ENCODE measurements around the gene ZYX. TPM values are rescaled to one million over a fixed set of nuclear protein-coding genes. Genes with fewer than 3 reads are reported as not detected.

Gene ZYX
- total RNA-seq, 2 experiments from 2014 or later = 189 TPM

- Mint-ChIP-seq H3K9me3 (no peaks in the 10 kb centered on the region), H3K36me3 (ENCODE audit: low read depth) (no peaks in the 10 kb centered on the region), H3K27me3 (peaks cover 3% of the 10 kb centered on the region), H3K4me3 (no peak overlapping the region), H3K4me1 (peaks cover 9% of the 10 kb centered on the region), H3K27ac (peak overlapping the region; percentile 42)
- DNase-seq = no peak
- CTCF ChIA-PET = interaction anchor here (1.0 to 1.1 kb wide), 2 partner anchors 11 to 19 kb away, joined by 3 to 7 read pairs; no protein-coding TSS in a partner anchor
- POLR2A ChIA-PET = no interaction called here
Observed at GRCh38 chr7:143426479-143427142, 45.5 kb downstream of the ZYX start.

- DNase-seq = no peak
- Mint-ChIP-seq H3K36me3 (ENCODE audit: low read depth) (no peaks in the 10 kb centered on the region), H3K4me1 (peaks cover 9% of the 10 kb centered on the region), H3K27ac (no peak overlapping the region), H3K4me3 (no peak overlapping the region), H3K9me3 (no peaks in the 10 kb centered on the region), H3K27me3 (peaks cover 3% of the 10 kb centered on the region)
- ChIA-PET CTCF (no interaction called here), POLR2A (no interaction called here)
Observed at GRCh38 chr7:143429770-143430698, 48.9 kb downstream of the ZYX start.

GRCh38 chr7:143431109-143431508 is 50.0 kb downstream of the ZYX start:
- Mint-ChIP-seq H3K27ac (no peak overlapping the region), H3K27me3 (peaks cover 3% of the 10 kb centered on the region), H3K4me3 (no peak overlapping the region), H3K4me1 (peaks cover 8% of the 10 kb centered on the region), H3K9me3 (no peaks in the 10 kb centered on the region), H3K36me3 (ENCODE audit: low read depth) (no peaks in the 10 kb centered on the region)
- no peak for DNase-seq
- POLR2A ChIA-PET = no interaction called here
- CTCF ChIA-PET = interaction anchor here (0.6 to 0.8 kb wide), 2 partner anchors 191 to 1104 kb away, joined by 3 read pairs; no protein-coding TSS in a partner anchor

GRCh38 chr7:143433759-143434158 is 52.6 kb downstream of the ZYX start:
- DNase-seq = no peak
- peaks cover 3% of the 10 kb centered on the region for H3K27me3 Mint-ChIP-seq
- no peak overlapping the region for H3K4me3 Mint-ChIP-seq
- no peaks in the 10 kb centered on the region for H3K9me3 Mint-ChIP-seq
- H3K4me1 Mint-ChIP-seq = peaks cover 14% of the 10 kb centered on the region
- H3K27ac Mint-ChIP-seq = no peak overlapping the region
- POLR2A ChIA-PET = no interaction called here
- H3K36me3 Mint-ChIP-seq (ENCODE audit: low read depth) = no peaks in the 10 kb centered on the region
- CTCF ChIA-PET = no interaction called here

GRCh38 chr7:143434660-143435059 is 53.5 kb downstream of the ZYX start:
- Mint-ChIP-seq H3K27ac (no peak overlapping the region), H3K4me3 (no peak overlapping the region)
- CTCF ChIA-PET = no interaction called here

GRCh38 chr7:143435266-143435665 is 54.1 kb downstream of the ZYX start:
- no peak for DNase-seq
- POLR2A ChIA-PET = no interaction called here
- Mint-ChIP-seq H3K27ac (no peak overlapping the region), H3K4me1 (peaks cover 14% of the 10 kb centered on the region), H3K9me3 (no peaks in the 10 kb centered on the region), H3K4me3 (no peak overlapping the region), H3K36me3 (ENCODE audit: low read depth) (no peaks in the 10 kb centered on the region), H3K27me3 (peaks cover 3% of the 10 kb centered on the region)
- CTCF ChIA-PET = no interaction called here

More at GRCh38 chr7:143434660-143435059, 53.5 kb downstream of the ZYX start:
- Mint-ChIP-seq H3K36me3 (ENCODE audit: low read depth) (no peaks in the 10 kb centered on the region), H3K27me3 (peaks cover 3% of the 10 kb centered on the region), H3K9me3 (no peaks in the 10 kb centered on the region), H3K4me1 (peaks cover 14% of the 10 kb centered on the region)
- no peak for DNase-seq
- POLR2A ChIA-PET = no interaction called here

- H3K27me3 Mint-ChIP-seq = no peaks in the 10 kb centered on the region
- no peaks in the 10 kb centered on the region for H3K9me3 Mint-ChIP-seq
- no peak overlapping the region for H3K27ac Mint-ChIP-seq
- H3K36me3 Mint-ChIP-seq (ENCODE audit: low read depth) = no peaks in the 10 kb centered on the region
- H3K4me3 Mint-ChIP-seq = no peak overlapping the region
- H3K4me1 Mint-ChIP-seq = peaks cover 14% of the 10 kb centered on the region
- POLR2A ChIA-PET = no interaction called here
- DNase-seq = no peak
- CTCF ChIA-PET = no interaction called here
Observed at GRCh38 chr7:143436325-143436946, 55.3 kb downstream of the ZYX start.

GRCh38 chr7:143437578-143437977 is 56.4 kb downstream of the ZYX start:
- Mint-ChIP-seq H3K36me3 (ENCODE audit: low read depth) (no peaks in the 10 kb centered on the region), H3K4me1 (peaks cover 14% of the 10 kb centered on the region), H3K4me3 (no peak overlapping the region), H3K27ac (peak overlapping the region; percentile 69), H3K27me3 (no peaks in the 10 kb centered on the region), H3K9me3 (no peaks in the 10 kb centered on the region)
- DNase-seq = no peak
- ChIA-PET POLR2A (no interaction called here), CTCF (interaction anchor here (1.3 kb wide), 1 partner anchor 20 kb away, joined by 3 read pairs; no protein-coding TSS in a partner anchor)

GRCh38 chr7:143439866-143440265 is 58.7 kb downstream of the ZYX start:
- Mint-ChIP-seq H3K36me3 (ENCODE audit: low read depth) (no peaks in the 10 kb centered on the region), H3K4me1 (peaks cover 14% of the 10 kb centered on the region)
- POLR2A ChIA-PET = no interaction called here

More at GRCh38 chr7:143439866-143440265, 58.7 kb downstream of the ZYX start:
- H3K27me3 Mint-ChIP-seq = no peaks in the 10 kb centered on the region
- H3K4me3 Mint-ChIP-seq = no peak overlapping the region
- DNase-seq = no peak
- no peaks in the 10 kb centered on the region for H3K9me3 Mint-ChIP-seq
- H3K27ac Mint-ChIP-seq = no peak overlapping the region
- CTCF ChIA-PET = interaction anchor here (1.1 kb wide), 1 partner anchor 88 kb away, joined by 3 read pairs; no protein-coding TSS in a partner anchor

Small RNA genes lying within 50 kb of the gene (microRNA-seq; reads per million reads assigned to microRNA genes)
- 0.63 reads per million for gene MIR6892 (ENCODE audit: borderline microRNAs expressed, borderline replicate concordance)

Other genes starting within 250 kb of the ZYX start
- not detected for gene PIP, start 249.3 kb upstream of the ZYX start, total RNA-seq
- gene TAS2R39, start 197.9 kb upstream of the ZYX start, total RNA-seq = not detected
- not detected for gene TAS2R40, start 159.3 kb upstream of the ZYX start, total RNA-seq
- gene GSTK1, start 117.9 kb upstream of the ZYX start, total RNA-seq = 100 to 1,000 TPM; 370 to 419 TPM
- gene TMEM139, start 96.4 kb upstream of the ZYX start, total RNA-seq = under 1 TPM; 0.29 to 0.57 TPM
- gene CASP2, start 93.0 kb upstream of the ZYX start, total RNA-seq = 100 to 1,000 TPM; 102 to 125 TPM
- gene CLCN1, start 65.2 kb upstream of the ZYX start, total RNA-seq = under 1 TPM in 1 of 2 experiments, not detected in 1; 0.06 TPM
- under 1 TPM; 0.29 to 0.30 TPM for gene FAM131B, start 18.6 kb upstream of the ZYX start, total RNA-seq
- gene EPHA1, start 27.5 kb downstream of the ZYX start, total RNA-seq = 10 to 100 TPM; 10.0 to 11.4 TPM
- gene TAS2R60, start 62.1 kb downstream of the ZYX start, total RNA-seq = not detected
- gene TAS2R41, start 96.5 kb downstream of the ZYX start, total RNA-seq = under 1 TPM in 1 of 2 experiments, not detected in 1; 0.29 TPM
- under 1 TPM; 0.56 to 0.57 TPM for gene CTAGE15, start 190.5 kb downstream of the ZYX start, total RNA-seq
- gene TCAF2, start 239.6 kb downstream of the ZYX start, total RNA-seq = 10 to 100 TPM; 22.2 to 22.5 TPM

Data from activated CD4-positive, alpha-beta T cell treated with anti-CD3 and anti-CD28 coated beads, Interleukin-2, amount 10 ng/mL, durations not matched to agents 7 days and 5 days (primary cell).